HG03025 (cell line): ENCODE data around the gene ITGA6.
"Not testable (repeated sequence)": the region's sequence is repeated elsewhere in the genome, so short reads cannot be mapped to it uniquely, and the experiment has no call there.

Source experiments
- ATAC-seq: cut with Tn5 transposase; IDR thresholded peaks from one replicate; pipeline ENCODE4 v1.9.1; 2021; ENCODE audit warnings: mild to moderate bottlenecking, moderate library complexity; ENCODE audit not compliant: unreplicated experiment, low FRiP score

Gene ITGA6

GRCh38 chr2:172512810-172513523 lies 85.6 kb downstream of the ITGA6 start:
- no peak for ATAC-seq

DNA sequence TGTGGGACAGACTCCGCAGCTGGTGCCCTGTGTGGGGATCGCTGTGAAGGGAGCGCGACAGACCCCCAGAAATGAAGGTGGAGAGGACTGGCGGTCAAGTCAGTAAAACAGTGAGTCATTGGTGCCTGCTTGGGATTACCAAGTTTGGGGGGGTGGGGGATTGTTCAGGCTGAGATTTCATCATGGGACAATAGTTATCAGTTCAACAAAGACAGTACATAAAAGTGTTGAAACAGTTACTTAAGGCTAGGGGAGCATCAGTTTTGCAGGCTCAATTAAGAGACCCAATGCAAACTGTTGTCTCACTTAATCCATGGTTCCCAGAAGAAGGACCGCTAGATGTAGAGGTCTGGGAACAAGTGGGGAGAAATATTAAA lies 86.1 kb downstream of the ITGA6 start:
- no peak for ATAC-seq

- no peak for ATAC-seq
Observed at GRCh38 chr2:172513935-172514586, 86.7 kb downstream of the ITGA6 start.

DNA sequence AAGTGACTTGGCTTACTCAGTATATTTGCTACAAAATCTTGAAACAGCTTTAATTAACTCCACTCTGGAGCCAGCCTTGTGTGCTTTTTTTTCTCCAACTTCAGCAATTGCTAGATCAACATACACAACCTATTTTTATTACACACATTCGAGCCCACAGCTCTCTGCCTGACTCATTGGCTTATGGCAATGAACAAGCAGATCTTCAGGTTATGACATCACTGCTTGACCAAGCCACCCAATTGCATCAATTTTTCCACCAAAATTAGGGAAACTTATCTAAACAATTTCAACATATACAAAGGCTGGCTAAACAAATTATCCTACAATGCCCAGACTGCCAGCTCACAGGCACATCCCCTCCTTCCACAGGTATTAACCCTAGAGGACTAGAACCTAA lies 88.9 kb downstream of the ITGA6 start:
- ATAC-seq: no peak

DNA sequence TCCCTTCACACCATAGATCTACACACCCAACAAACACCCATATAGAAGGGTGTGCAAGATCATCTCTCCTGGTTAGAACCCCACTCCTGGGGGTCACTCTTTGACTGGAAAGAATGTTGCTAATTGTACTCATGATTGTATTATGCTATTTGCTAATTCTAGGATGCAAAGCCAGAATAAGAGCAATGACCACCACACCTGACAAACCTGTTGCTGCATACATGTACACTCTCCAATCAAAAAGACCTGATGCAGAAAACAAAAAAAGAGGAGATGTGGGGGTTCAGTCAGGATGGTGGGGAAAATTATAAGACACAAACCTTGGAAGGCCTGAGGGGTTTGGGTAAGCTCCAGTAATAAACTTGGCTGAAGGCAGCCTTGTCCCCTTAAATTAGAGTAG lies 91.6 kb downstream of the ITGA6 start:
- ATAC-seq: no peak

DNA sequence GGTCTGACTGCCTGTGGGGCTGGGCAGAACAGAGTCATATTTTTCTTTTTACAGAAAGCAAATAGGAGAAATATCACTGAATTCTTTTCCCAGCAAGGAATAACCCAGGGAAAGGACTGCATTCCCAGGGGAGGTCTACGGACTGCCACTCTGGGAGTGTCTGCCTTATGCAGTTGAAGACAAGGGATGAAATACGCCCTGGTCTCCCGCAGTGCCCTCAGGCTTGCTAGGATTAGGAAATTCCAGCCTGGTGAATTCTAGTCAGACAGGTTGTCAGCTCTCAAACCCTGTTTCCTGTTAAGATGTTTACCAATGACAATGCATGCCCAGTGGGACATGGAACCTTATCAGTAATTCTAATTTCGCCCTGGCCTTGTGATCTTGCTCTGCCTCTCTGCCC lies 98.2 kb downstream of the ITGA6 start:
- ATAC-seq: no peak

DNA sequence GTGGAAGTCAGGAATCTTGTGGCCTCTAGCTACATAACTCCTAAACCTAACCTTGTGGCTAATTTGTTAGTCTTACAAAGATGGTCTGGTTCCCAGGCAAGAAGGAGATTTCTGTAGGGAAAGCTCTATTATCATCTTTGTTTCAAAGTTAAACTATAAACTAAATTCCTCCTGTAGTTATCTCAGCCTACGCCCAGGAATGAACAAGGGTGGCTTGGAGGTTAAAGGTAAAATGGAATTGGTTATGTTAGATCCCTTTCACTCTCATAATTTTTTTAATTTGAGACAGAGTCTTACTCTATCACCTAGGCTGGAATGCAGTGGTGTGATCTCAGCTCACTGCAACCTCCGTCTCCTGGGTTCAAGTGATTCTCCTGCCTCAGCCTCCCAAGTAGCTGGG lies 103.9 kb downstream of the ITGA6 start:
- ATAC-seq: no peak

DNA sequence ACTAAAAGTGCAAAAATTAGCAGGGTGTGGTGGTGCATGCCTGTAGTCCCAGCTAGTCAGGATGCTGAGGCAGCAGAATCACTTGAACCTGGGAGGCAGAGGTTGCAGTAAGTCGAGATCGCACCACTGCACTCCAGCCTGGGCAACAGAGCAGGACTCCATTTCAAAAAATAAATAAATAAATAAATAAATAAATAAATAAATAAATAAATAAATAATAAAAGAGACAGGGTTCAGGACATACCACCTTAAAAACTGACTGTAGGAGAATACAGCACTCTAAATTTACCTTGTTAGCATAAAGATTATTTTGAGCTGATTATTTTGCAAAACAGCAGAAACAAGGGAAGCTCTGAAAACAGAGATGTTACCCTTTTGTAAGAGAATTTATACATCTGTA lies 105.1 kb downstream of the ITGA6 start:
- not testable (repeated sequence) for ATAC-seq

- no peak for ATAC-seq
Observed at GRCh38 chr2:172533687-172534086, 106.3 kb downstream of the ITGA6 start.

DNA sequence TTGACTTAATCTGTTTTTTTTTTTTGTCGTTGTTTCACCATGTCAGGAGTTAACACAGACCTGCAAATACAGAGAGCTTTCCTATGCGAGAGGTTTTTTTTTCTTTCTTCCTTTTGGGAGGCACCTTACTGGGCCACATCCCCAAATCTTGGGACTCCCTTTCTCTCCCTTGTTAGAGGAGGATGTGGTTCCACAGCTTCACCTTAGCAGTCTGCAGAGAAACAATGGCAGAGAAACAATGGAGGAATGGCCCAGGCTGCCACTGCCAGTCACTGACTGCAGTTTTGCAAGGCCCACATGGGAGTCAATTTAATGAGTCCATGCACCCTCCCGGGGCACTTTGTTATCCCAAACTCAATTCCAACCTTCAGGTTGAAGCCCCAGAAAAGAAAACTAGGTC lies 107.7 kb downstream of the ITGA6 start:
- no peak for ATAC-seq

DNA sequence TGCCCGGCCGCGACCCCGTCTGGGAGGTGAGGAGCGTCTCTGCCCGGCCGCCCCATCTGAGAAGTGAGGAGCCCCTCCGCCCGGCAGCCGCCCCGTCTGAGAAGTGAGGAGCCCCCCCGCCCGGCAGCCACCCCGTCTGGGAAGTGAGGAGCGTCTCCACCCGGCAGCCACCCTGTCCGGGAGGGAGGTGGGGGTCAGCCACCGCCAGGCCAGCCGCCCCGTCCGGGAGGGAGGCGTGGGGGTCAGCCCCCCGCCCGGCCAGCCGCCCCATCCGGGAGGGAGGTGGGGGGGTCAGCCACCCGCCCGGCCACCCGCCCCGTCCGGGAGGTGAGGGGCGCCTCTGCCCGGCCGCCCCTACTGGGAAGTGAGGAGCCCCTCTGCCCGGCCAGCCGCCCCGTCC lies 110.5 kb downstream of the ITGA6 start:
- not testable (repeated sequence) for ATAC-seq

GRCh38 chr2:172539767-172540166 lies 112.4 kb downstream of the ITGA6 start:
- no peak for ATAC-seq

DNA sequence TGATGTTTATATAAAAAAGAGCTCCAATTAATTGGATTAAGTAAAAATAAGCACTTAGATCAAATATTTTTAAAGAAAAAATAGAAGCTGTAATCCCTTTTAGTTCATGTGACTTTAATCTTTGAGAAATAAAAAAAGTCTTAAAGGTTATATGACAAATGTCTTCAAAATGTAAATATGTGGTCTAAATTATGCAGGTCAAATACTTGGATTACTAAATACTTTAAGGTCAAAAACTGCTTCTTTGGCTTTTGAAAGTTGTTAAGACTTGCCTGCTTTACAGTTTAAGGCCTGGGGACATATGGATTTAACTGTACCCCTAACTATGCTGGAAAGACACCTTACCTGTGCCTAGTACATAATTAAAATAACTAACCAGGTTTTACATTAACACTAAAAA lies 113.0 kb downstream of the ITGA6 start:
- ATAC-seq: no peak

DNA sequence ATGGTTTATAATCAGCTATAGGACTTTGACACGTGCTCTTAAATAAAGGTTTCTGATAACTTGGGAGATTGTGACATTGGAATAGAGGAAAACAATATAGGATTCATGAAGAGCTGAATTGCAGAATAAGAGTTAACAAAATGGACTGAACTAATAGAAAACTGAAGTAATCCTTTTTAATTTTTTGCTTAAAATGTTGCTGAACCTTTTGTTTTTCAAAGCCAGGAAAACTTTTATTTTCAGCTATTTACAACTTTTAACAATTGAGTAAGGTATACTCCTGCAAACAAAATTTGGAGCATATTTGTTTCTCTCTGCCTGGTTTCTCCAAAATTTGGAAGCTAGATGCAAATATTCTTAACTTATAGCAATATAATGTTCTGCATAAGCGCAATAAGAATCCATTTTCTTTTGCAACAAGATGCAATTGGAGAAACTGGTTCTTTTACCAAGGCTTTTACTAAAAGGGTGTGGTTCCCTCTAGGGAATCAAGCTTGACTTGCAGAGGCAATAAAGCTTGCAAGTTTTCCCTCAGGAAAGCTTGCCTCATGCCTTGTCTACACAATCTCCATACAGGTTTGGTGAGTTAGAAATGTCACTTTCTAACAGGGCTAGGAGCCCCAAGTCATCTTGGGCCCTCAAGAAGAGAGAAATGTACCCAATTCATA lies 118.2 kb downstream of the ITGA6 start:
- no peak for ATAC-seq

GRCh38 chr2:172549131-172549530 lies 121.7 kb downstream of the ITGA6 start:
- no peak for ATAC-seq

- not testable (repeated sequence) for ATAC-seq
Observed at GRCh38 chr2:172549802-172550201, 122.4 kb downstream of the ITGA6 start.

DNA sequence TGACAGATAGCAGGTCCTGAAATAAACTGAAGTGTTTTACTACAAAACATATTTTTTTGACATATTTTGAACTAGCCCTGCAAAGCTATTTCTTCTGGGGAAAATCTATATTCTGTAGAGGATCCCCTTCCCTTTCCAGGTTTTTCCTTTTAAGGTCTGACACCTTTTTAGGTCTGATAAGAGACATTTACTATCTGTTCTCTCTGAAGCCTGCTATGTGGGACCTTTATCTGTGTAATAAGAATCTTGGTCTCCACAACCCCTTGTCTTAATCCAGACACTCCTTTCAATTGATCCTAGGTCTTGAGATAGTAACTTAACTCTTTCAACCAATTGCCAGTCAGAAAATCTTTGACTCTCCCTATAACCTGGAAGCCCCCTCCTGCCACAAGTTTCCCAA lies 123.0 kb downstream of the ITGA6 start:
- no peak for ATAC-seq

- no peak for ATAC-seq
Observed at GRCh38 chr2:172551271-172551670, 123.9 kb downstream of the ITGA6 start.

DNA sequence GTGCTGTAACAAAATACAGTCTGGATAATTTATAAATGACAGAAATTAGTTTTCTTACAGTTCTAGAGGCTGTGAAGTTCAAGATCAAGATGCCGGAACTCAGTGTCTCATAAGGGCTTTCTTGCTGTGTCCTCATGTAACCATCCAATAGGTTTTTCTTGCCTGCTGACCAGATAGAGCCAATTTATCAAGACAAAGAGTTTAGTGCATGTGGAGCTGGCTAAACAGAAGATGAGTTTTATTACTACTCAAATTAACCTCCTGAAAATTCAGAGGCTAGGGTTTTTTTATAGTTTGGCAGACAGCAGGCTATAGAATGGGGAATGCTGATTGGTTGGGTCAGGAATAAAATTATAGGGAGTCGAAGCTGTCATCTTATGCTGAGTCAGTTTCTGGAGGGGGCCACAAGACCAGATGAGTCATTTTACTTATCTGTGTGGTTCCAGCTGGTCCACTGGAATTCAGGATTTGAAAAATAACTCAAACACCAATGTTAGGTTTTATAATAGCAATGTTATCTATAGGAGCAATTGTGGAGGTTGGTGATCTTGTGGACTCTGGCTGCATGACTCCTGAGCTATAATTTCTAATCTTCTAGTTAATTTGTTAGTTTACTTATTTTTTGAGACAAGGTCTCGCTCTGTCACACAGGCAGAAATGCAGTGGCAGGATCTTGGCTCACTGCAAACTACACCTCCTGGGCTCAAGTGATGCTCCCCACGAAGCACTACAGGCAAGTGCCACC lies 125.3 kb downstream of the ITGA6 start:
- ATAC-seq: no peak

- no peak for ATAC-seq
Observed at GRCh38 chr2:172554352-172555271, 127.2 kb downstream of the ITGA6 start.
